NCI-H82 (cell line): ENCODE measurements around the gene PRRT3.
"Not testable (repeated sequence)": the region's sequence is repeated elsewhere in the genome, so short reads cannot be mapped to it uniquely, and the experiment has no call there.

Source experiments
- DNase-seq: peaks from one replicate; lab custom pipeline; 2025; lab: John Stamatoyannopoulos, UW

Gene PRRT3

GRCh38 chr3:9897408-9898372 is 54.5 kb downstream of the PRRT3 start:
- peak; percentile 33 for DNase-seq

- DNase-seq, result not testable (repeated sequence)
These were observed 55.3 kb downstream of the PRRT3 start for GRCh38 chr3:9896755-9897407.

GRCh38 chr3:9895715-9896114 is 56.5 kb downstream of the PRRT3 start:
- DNase-seq, result not testable (repeated sequence)
